Measurements from ENCODE around the gene IL18RAP. TPM values are rescaled to one million over a fixed set of nuclear protein-coding genes. Genes with fewer than 3 reads are reported as not detected.

The IL18RAP gene
- total RNA-seq, 2 experiments from 2014 or later = 9.0 to 10.6 TPM

DNA sequence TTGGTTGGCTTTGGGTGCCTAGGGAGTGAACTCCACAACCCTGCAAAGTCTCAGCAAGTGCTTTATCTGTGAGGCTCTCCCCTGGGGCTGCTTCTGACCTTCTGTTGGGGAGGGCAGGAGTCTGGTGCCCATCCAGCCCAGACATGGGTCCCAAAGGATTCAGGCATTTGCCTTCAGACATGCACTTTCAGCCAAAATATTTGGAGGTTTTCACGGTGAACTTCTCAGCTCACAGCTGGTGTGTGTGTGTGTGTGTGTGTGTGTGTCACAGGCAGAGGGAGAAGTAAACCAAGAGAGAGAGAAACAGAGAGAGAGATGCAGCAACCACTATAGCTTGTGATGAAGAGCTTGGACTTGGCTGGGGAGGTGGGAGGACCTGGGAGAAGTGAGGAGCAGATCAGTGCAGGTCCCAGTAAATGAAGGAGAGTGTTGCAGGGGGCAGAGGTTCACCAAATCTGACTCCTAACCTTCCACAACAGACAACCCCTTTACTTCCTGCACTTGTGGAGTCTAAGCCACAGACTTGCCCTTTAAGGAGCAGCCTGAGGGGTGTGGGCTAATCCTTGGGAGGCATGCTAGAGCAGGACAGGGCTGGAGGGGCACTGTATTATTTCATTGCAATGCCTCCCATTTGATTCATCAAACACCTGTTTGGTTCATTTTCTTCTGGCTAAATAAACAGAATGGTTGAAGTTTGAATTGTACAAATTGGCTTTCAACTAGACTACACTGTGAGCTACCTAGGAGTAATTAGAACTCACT is 64.2 kb downstream of the IL18RAP start:
- Mint-ChIP-seq H3K27ac (no peak overlapping the region), H3K9me3 (no peaks in the 10 kb centered on the region), H3K4me3 (no peak overlapping the region), H3K4me1 (ENCODE audit: low read depth) (peaks cover 9% of the 10 kb centered on the region), H3K36me3 (no peaks in the 10 kb centered on the region), H3K27me3 (peaks cover 20% of the 10 kb centered on the region)
- ChIA-PET POLR2A (no interaction called here), CTCF (interaction anchor here (1.2 kb wide), 1 partner anchor 14 kb away, joined by 5 read pairs; the partner anchor contains the start of gene SLC9A4)
- no peak for DNase-seq
- intact Hi-C loops (cut with micrococcal nuclease) = no loop called here

DNA sequence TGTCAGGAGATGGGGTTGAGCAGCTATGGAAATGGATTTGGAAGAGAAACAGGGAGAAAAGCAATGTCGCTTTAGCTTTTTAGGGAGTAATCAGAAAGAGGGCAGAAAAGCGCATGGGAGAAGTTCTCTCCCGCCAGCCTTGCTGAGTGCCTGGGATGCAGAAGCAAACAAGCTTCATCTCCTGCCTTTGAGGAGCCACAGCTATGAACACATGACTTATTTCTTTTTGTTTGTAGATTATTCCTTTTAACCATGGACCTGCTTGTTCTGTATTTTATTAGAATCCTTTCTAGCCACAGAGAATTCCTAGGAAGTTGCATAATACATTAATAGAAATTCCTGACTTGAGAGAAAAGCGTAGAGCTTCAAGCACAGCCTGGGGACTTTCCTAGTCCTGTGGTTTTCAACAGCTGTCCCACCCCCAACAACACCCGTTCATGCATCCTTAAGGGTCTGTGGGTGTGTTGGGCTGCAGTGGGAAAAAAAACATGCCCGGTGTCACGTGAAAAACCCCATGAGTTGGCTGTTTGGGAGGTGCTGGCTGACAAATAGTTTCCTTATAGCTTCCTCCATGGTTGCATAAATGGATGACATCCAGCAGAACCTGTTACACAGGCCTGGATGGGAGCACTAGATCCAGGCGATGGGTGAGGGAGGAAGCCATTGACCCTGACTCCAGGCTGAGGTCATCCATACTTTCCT is 65.0 kb downstream of the IL18RAP start:
- DNase-seq = no peak
- Mint-ChIP-seq H3K4me1 (ENCODE audit: low read depth) (peaks cover 9% of the 10 kb centered on the region), H3K4me3 (no peak overlapping the region), H3K27ac (no peak overlapping the region), H3K27me3 (peaks cover 22% of the 10 kb centered on the region), H3K36me3 (no peaks in the 10 kb centered on the region), H3K9me3 (no peaks in the 10 kb centered on the region)
- POLR2A ChIA-PET = no interaction called here
- CTCF ChIA-PET = interaction anchor here (0.9 to 1.2 kb wide), 2 partner anchors 13 to 15 kb away, joined by 3 to 5 read pairs; partner anchors contain the start of gene SLC9A4
- intact Hi-C loops (cut with micrococcal nuclease) = no loop called here

DNA sequence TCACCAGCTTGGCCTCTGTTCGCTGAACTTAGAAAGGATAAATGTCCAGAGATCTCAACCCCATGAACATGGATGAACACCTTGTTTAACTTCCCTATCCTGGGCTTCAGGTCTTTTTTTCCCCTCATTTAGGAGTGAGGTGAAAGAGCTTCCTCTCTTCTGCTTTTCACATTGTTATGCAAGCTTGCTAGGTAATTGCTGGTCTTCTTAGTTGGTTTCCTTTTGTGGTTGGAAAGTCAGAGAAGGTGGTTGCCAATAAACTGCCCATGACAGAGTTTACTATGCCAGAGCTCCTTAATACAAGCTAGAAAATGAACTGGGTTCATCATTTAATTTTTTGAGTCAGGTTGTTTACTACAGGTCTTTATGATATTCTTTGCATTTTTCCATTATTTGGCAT is 66.7 kb downstream of the IL18RAP start:
- Mint-ChIP-seq H3K9me3 (no peaks in the 10 kb centered on the region), H3K4me1 (ENCODE audit: low read depth) (peaks cover 9% of the 10 kb centered on the region), H3K27me3 (peaks cover 24% of the 10 kb centered on the region), H3K36me3 (no peaks in the 10 kb centered on the region), H3K4me3 (no peak overlapping the region), H3K27ac (no peak overlapping the region)
- POLR2A ChIA-PET = no interaction called here
- CTCF ChIA-PET = interaction anchor here (0.7 to 1.5 kb wide), 3 partner anchors 17 to 126 kb away, joined by 3 to 12 read pairs (median 7); partner anchors contain the start of gene SLC9A4
- intact Hi-C loops (cut with micrococcal nuclease) = no loop called here
- DNase-seq = no peak

- ChIA-PET POLR2A (no interaction called here), CTCF (no interaction called here)
- intact Hi-C loops (cut with micrococcal nuclease) = no loop called here
- no peaks in the 10 kb centered on the region for H3K9me3 Mint-ChIP-seq
- H3K4me3 Mint-ChIP-seq = no peak overlapping the region
- no peak overlapping the region for H3K27ac Mint-ChIP-seq
- H3K27me3 Mint-ChIP-seq = peaks cover 22% of the 10 kb centered on the region
- DNase-seq = no peak
- H3K36me3 Mint-ChIP-seq = no peaks in the 10 kb centered on the region
- H3K4me1 Mint-ChIP-seq (ENCODE audit: low read depth) = peaks cover 9% of the 10 kb centered on the region
These were observed 69.0 kb downstream of the IL18RAP start for GRCh38 chr2:102492006-102492405.

DNA sequence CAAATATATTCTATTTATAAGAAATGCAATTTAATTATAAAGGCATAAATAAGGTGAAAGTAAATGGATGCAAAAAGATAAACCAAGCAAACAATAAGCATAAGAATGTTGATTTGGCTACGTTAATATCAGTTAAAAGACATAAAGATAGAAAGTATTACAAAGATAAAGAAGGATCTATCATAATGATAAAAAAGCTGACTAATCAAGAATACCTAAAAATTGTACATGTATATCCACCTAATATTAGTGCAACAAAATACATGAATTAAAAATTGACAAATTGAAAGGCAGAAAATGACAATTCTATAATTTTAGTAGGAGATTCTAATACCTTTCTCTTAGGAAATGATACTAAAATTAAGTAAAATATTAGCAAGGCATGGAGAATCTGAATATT is 71.6 kb downstream of the IL18RAP start:
- H3K27ac Mint-ChIP-seq = no peak overlapping the region
- H3K36me3 Mint-ChIP-seq = no peaks in the 10 kb centered on the region
- DNase-seq = no peak
- CTCF ChIA-PET = no interaction called here
- H3K4me1 Mint-ChIP-seq (ENCODE audit: low read depth) = peaks cover 9% of the 10 kb centered on the region
- POLR2A ChIA-PET = no interaction called here
- H3K27me3 Mint-ChIP-seq = peaks cover 17% of the 10 kb centered on the region
- H3K4me3 Mint-ChIP-seq = no peak overlapping the region
- intact Hi-C loops (cut with micrococcal nuclease) = no loop called here
- H3K9me3 Mint-ChIP-seq = no peaks in the 10 kb centered on the region

GRCh38 chr2:102498414-102498813 is 75.5 kb downstream of the IL18RAP start:
- ChIA-PET CTCF (interaction anchor here (1.4 kb wide), 1 partner anchor 25 kb away, joined by 5 read pairs; the partner anchor contains the start of gene SLC9A4), POLR2A (interaction anchor here (1.0 kb wide), 1 partner anchor 11 kb away, joined by 3 read pairs; no protein-coding TSS in a partner anchor)
- intact Hi-C loops (cut with micrococcal nuclease) = no loop called here
- Mint-ChIP-seq H3K4me3 (no peak overlapping the region), H3K4me1 (ENCODE audit: low read depth) (peaks cover 5% of the 10 kb centered on the region), H3K36me3 (no peaks in the 10 kb centered on the region), H3K27me3 (peaks cover 13% of the 10 kb centered on the region), H3K9me3 (no peaks in the 10 kb centered on the region), H3K27ac (no peak overlapping the region)
- no peak for DNase-seq

DNA sequence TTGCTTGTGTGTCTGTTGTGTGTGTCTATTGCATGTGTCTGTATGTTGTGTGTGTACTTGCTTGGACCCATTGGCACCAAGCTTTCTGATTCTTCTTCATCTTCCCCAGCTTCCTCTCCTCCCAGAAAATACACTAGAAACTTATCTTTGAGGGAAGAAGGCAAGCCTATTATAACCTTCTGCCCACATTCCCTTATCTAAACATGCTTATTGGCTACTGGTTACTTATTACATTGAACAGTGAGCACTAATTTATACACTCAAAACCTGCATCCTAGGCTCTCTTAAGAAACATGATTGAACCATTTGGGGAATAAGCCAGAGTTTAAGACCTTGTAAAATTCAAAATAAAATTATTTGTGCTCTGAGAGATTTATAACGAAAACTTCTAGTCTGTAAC is 76.6 kb downstream of the IL18RAP start:
- no peak overlapping the region for H3K4me3 Mint-ChIP-seq
- CTCF ChIA-PET = no interaction called here
- DNase-seq = no peak
- H3K27me3 Mint-ChIP-seq = peaks cover 17% of the 10 kb centered on the region
- no peaks in the 10 kb centered on the region for H3K9me3 Mint-ChIP-seq
- no peaks in the 10 kb centered on the region for H3K36me3 Mint-ChIP-seq
- POLR2A ChIA-PET = no interaction called here
- H3K27ac Mint-ChIP-seq = no peak overlapping the region
- H3K4me1 Mint-ChIP-seq (ENCODE audit: low read depth) = peaks cover 5% of the 10 kb centered on the region
- intact Hi-C loops (cut with micrococcal nuclease) = no loop called here

Small RNA genes within 50 kb of the gene (microRNA-seq; reads per million reads assigned to microRNA genes)
- 28.7 reads per million, percentile 49 among the genes with 10 or more reads in this experiment for gene MIR4772 (ENCODE audit: borderline microRNAs expressed, borderline number of aligned reads, borderline replicate concordance)

Other genes starting within 250 kb of the IL18RAP start
- gene IL1RL2, start 236.1 kb upstream of the IL18RAP start, total RNA-seq = 1 to 10 TPM; 1.1 to 1.7 TPM
- gene IL1RL1, start 111.6 kb upstream of the IL18RAP start, total RNA-seq = 1 to 10 TPM; 1.3 TPM
- 10 to 100 TPM; 25.5 to 26.6 TPM for gene IL18R1, start 67.4 kb upstream of the IL18RAP start, total RNA-seq
- gene SLC9A4, start 50.1 kb downstream of the IL18RAP start, total RNA-seq = under 1 TPM in 1 of 2 experiments, not detected in 1; 0.10 TPM
- not detected for gene SLC9A2, start 196.4 kb downstream of the IL18RAP start, total RNA-seq

Data from activated CD4-positive, alpha-beta memory T cell treated with anti-CD3 and anti-CD28 coated beads for 36 hours (primary cell).